Measurements from ENCODE around the gene MYO16.
"Not testable (repeated sequence)": the region's sequence is repeated elsewhere in the genome, so short reads cannot be mapped to it uniquely, and the experiment has no call there.

Gene MYO16

GRCh38 chr13:109209526-109209925, 580.1 kb downstream of the MYO16 start:
- DNase-seq: no peak

- DNase-seq: no peak
These were observed 582.2 kb downstream of the MYO16 start for GRCh38 chr13:109211616-109212015.

GRCh38 chr13:109212650-109213049, 583.2 kb downstream of the MYO16 start:
- no peak for DNase-seq

- no peak for DNase-seq
These were observed 584.3 kb downstream of the MYO16 start for GRCh38 chr13:109213714-109214113.

- DNase-seq: no peak
These were observed 585.0 kb downstream of the MYO16 start for GRCh38 chr13:109214393-109214792.

GRCh38 chr13:109215377-109215776, 586.0 kb downstream of the MYO16 start:
- no peak for DNase-seq

- DNase-seq: not testable (repeated sequence)
These were observed 588.1 kb downstream of the MYO16 start for GRCh38 chr13:109217510-109217909.

GRCh38 chr13:109220631-109221030, 591.2 kb downstream of the MYO16 start:
- DNase-seq: no peak

- no peak for DNase-seq
These were observed 594.6 kb downstream of the MYO16 start for GRCh38 chr13:109224033-109224432.

GRCh38 chr13:109226631-109227030, 597.2 kb downstream of the MYO16 start:
- DNase-seq: no peak

- DNase-seq: no peak
These were observed 598.0 kb downstream of the MYO16 start for GRCh38 chr13:109227344-109227940.

GRCh38 chr13:109228211-109228610, 598.8 kb downstream of the MYO16 start:
- no peak for DNase-seq

- no peak for DNase-seq
These were observed 602.5 kb downstream of the MYO16 start for GRCh38 chr13:109231888-109232287.

GRCh38 chr13:109233293-109233692, 603.9 kb downstream of the MYO16 start:
- no peak for DNase-seq

- DNase-seq: no peak
These were observed 606.5 kb downstream of the MYO16 start for GRCh38 chr13:109235901-109236300.

GRCh38 chr13:109241160-109241559, 611.7 kb downstream of the MYO16 start:
- DNase-seq: no peak

GRCh38 chr13:109243311-109243951, 614.0 kb downstream of the MYO16 start:
- no peak for DNase-seq

- no peak for DNase-seq
These were observed 615.2 kb downstream of the MYO16 start for GRCh38 chr13:109244566-109244965.

GRCh38 chr13:109246001-109246400, 616.6 kb downstream of the MYO16 start:
- DNase-seq: no peak

GRCh38 chr13:109249780-109250528, 620.5 kb downstream of the MYO16 start:
- DNase-seq: no peak

- no peak for DNase-seq
These were observed 622.5 kb downstream of the MYO16 start for GRCh38 chr13:109251956-109252355.

GRCh38 chr13:109253316-109253715, 623.9 kb downstream of the MYO16 start:
- DNase-seq: no peak

- no peak for DNase-seq
These were observed 624.9 kb downstream of the MYO16 start for GRCh38 chr13:109254274-109254673.
